ENCODE measurements around the gene ST3GAL6. TPM values are rescaled to one million over a fixed set of nuclear protein-coding genes. Genes with fewer than 3 reads are reported as not detected.

Gene ST3GAL6
- total and polyA plus RNA-seq, 2 of the 13 experiments (the other 11 are each of a cell fraction or from before 2014, with no cell fraction given) = 17.5 to 23.2 TPM

GRCh38 chr3:98777801-98778220, 14.7 kb downstream of the ST3GAL6 start:
- CTCF ChIA-PET (ENCODE audit: low intra/inter-chr PET ratio, low total read pairs) = no interaction called here
- no peak for FAIRE-seq
- in situ Hi-C loops (cut with HindIII; ENCODE audit: extremely low pct_ligation_motif_present, low pct_unique_long_range_greater_than_20kb) (loop anchor here (5.0 kb wide), 1 partner anchor 46 kb away; no protein-coding TSS in a partner anchor), intact Hi-C loops (cut with micrococcal nuclease; ENCODE audit: unreplicated experiment) (loop anchor here (1.0 kb wide), 2 partner anchors 8 to 45 kb away; no protein-coding TSS in a partner anchor)
- peaks cover 80% of the 10 kb centered on the region for H3K4me1 ChIP-seq (ENCODE audit: insufficient read depth, low read length)
- H3K9me3 ChIP-seq (ENCODE audit: low read length) = no peaks in the 10 kb centered on the region
- peaks cover 0 to 3% of the 10 kb centered on the region in 2 experiments; a peak in 4 of 5 replicates for H3K36me3 ChIP-seq (replicated peaks in 1 of 2; ENCODE audit: control insufficient read depth in 1 of 2, insufficient read depth in 2 of 2, low read length in 2 of 2)
- no peaks in the 10 kb centered on the region for H3K27me3 ChIP-seq (ENCODE audit: control insufficient read depth in 1 of 2, insufficient read depth in 2 of 2, low read length in 2 of 2)
- peaks cover 3% of the 10 kb centered on the region for H3K79me2 ChIP-seq (ENCODE audit: insufficient read depth, low read length)
- ATAC-seq = no peak; the same call in 2 of the 3 replicates
- TF ChIP-seq ZNF33B (CRISPR knock-in tag; IDR thresholded peaks at IDR 0.05) (no peak), ZNF335 (CRISPR knock-in tag; IDR thresholded peaks at IDR 0.05) (no peak), ZNF691 (CRISPR knock-in tag; IDR thresholded peaks at IDR 0.05; ENCODE audit: borderline replicate concordance, low read depth) (no peak), ZNF749 (CRISPR knock-in tag; IDR thresholded peaks at IDR 0.05; ENCODE audit: borderline replicate concordance) (no peak), HMGXB4 (CRISPR knock-in tag; IDR thresholded peaks at IDR 0.05; ENCODE audit: borderline replicate concordance in 1 of 2, low read depth in 1 of 2) (0 out of 4 replicates have a peak, but pooled peaks of 1 of the 2 experiments have one; percentile 4), ZBTB8A (CRISPR knock-in tag; IDR thresholded peaks at IDR 0.05; ENCODE audit: borderline replicate concordance, low read depth) (0 out of 2 replicates have a peak, but pooled peaks have one; percentile 6), AHR (CRISPR knock-in tag; IDR thresholded peaks at IDR 0.05) (no peak), SCMH1 (CRISPR knock-in tag; IDR thresholded peaks at IDR 0.05; ENCODE audit: borderline replicate concordance) (no peak)
- BruUV-seq (replicated peaks) = no TSS peak
- DNase-seq (ENCODE audit: low spot score) = no peak
- H2AFZ ChIP-seq (ENCODE audit: low read length) = no peak overlapping the region
- no peak overlapping the region for H3K9ac ChIP-seq (ENCODE audit: insufficient read depth, low read depth, low read length)
- POLR2A ChIA-PET = interaction anchor here (0.6 to 1.6 kb wide), 4 partner anchors 8 to 124 kb away, joined by 3 to 17 read pairs (median 3); partner anchors contain the start of gene DCBLD2
- peak overlapping the region; percentile 83 for H3K27ac ChIP-seq (ENCODE audit: extremely low read length, insufficient read depth, low read length)
- no peak overlapping the region for H3K4me3 ChIP-seq (replicated peaks in 1 of 3; ENCODE audit: insufficient read depth in 1 of 3, low read depth in 2 of 3, low read length in 3 of 3)
- H3K4me2 ChIP-seq (ENCODE audit: low read depth, low read length) = peak overlapping the region; percentile 48
- H4K20me1 ChIP-seq (ENCODE audit: insufficient read depth, low read length) = no peaks in the 10 kb centered on the region
